GM23248 (cell line): ENCODE results near the gene TULP3. TPM values are rescaled to one million over a fixed set of nuclear protein-coding genes. Genes with fewer than 3 reads are reported as not detected.
A peak's percentile ranks its signal among the peaks of the same experiment; 100 is the strongest.

Experiments used
- DNase-seq: peaks from one replicate; pipeline ENCODE4 v3.0.0-alpha.2; 2015
- H2AFZ ChIP-seq: fragments of 200-600 bp; sonication (generic); 2 replicates; pipeline ENCODE4 v1.6.1; 2016; ENCODE audit warnings: antibody characterized with exemption
- H3F3A ChIP-seq: fragments of 200-600 bp; sonication (generic); 2 replicates; pipeline ENCODE4 v1.6.1; 2016; ENCODE audit warnings: mild to moderate bottlenecking, antibody characterized with exemption, mixed run types; ENCODE audit not compliant: insufficient read depth
- H3K27ac ChIP-seq: fragments of 200-600 bp; sonication (generic); 2 replicates; pipeline ENCODE4 v1.5.1; 2016; ENCODE audit warnings: mild to moderate bottlenecking
- H3K27me3 ChIP-seq: fragments of 200-600 bp; sonication (generic); replicated peaks from 2 replicates; pipeline ENCODE4 v1.6.1; 2016; ENCODE audit warnings: mild to moderate bottlenecking; ENCODE audit not compliant: insufficient read depth
- H3K36me3 ChIP-seq: fragments of 200-600 bp; sonication (generic); 2 replicates; pipeline ENCODE4 v1.6.1; 2016; ENCODE audit warnings: low read depth, mild to moderate bottlenecking
- H3K4me1 ChIP-seq: fragments of 200-600 bp; sonication (generic); 2 replicates; pipeline ENCODE4 v1.6.1; 2016; ENCODE audit warnings: mild to moderate bottlenecking; ENCODE audit not compliant: insufficient read depth
- H3K4me2 ChIP-seq: fragments of 200-600 bp; sonication (generic); one replicate; pipeline ENCODE4 v1.6.1; 2016; ENCODE audit warnings: mild to moderate bottlenecking; ENCODE audit not compliant: unreplicated experiment
- H3K4me3 ChIP-seq: fragments of 200-600 bp; sonication (generic); 2 replicates; pipeline ENCODE4 v1.5.1; 2016; ENCODE audit warnings: mild to moderate bottlenecking
- H3K79me2 ChIP-seq: fragments of 200-600 bp; sonication (generic); 2 replicates; pipeline ENCODE4 v1.6.1; 2016; ENCODE audit warnings: mild to moderate bottlenecking; ENCODE audit not compliant: insufficient read depth
- H3K9ac ChIP-seq: fragments of 200-600 bp; sonication (generic); 2 replicates; pipeline ENCODE4 v1.6.1; 2016; ENCODE audit warnings: mild to moderate bottlenecking
- H3K9me2 ChIP-seq: fragments of 200-600 bp; sonication (generic); 2 replicates; pipeline ENCODE4 v1.6.1; 2016; ENCODE audit warnings: mixed run types, mild to moderate bottlenecking, moderate library complexity; ENCODE audit not compliant: insufficient read depth
- H3K9me3 ChIP-seq: fragments of 200-600 bp; sonication (generic); one replicate; pipeline ENCODE4 v1.6.1; 2017; ENCODE audit warnings: low read depth
- H4K20me1 ChIP-seq: fragments of 200-600 bp; sonication (generic); 2 replicates; pipeline ENCODE4 v1.6.0; 2016; ENCODE audit not compliant: insufficient read depth
- EZH2 ChIP-seq: fragments of 200-600 bp; sonication (generic); IDR thresholded peaks from 2 replicates; pipeline ENCODE4 v1.6.1; 2018; ENCODE audit warnings: antibody characterized with exemption, mild to moderate bottlenecking; ENCODE audit not compliant: insufficient read depth, poor library complexity, severe bottlenecking
- EZH2phosphoT487 ChIP-seq: fragments of 200-600 bp; sonication (generic); IDR thresholded peaks from 2 replicates; pipeline ENCODE4 v1.6.1; 2018; ENCODE audit warnings: antibody characterized with exemption, moderate library complexity, mild to moderate bottlenecking, low read depth; ENCODE audit not compliant: insufficient read depth
- WGBS, 2 experiments: methylation state at CpG; one replicate each; pipeline ENCODE4 v1.1.6; 2015 to 2017; ENCODE audit warnings: low lambda C conversion rate in 2 of 2, low coverage in 1 of 2; ENCODE audit errors: missing lambda C conversion rate in 2 of 2; 5-methylcytosine and 5-hydroxymethylcytosine counted together
- in situ Hi-C: fragments of 300-500 bp; cut with MboI; formaldehyde crosslinking; loops from 2 replicates; pipeline ENCODE4 v1.15.0; 2020
- polyA plus RNA-seq: library from polyadenylated mRNA; unstranded; fragments of >200 nt; fragmentation: Nextera tagmentation; extraction: Ambion mirVana; gene quantifications from 2 replicates; pipeline ENCODE4 v1.2.1, GENCODE V29; 2016
- total RNA-seq: library from RNA; depleted of rRNA; stranded (reverse); fragments of >200 nt; shearing (Covaris generic); gene quantifications from 2 replicates; pipeline ENCODE4 v1.2.3, GENCODE V29; 2014

TULP3 gene
- total and polyA plus RNA-seq, 2 experiments from 2014 or later, result 42.6 to 47.0 TPM

- Histone ChIP-seq H3K27ac (no peak overlapping the region), H3K9ac (no peak overlapping the region), H3K27me3 (no peaks in the 10 kb centered on the region), H3K9me3 (no peaks in the 10 kb centered on the region), H3F3A (peaks cover 4% of the 10 kb centered on the region; the same call in 1 of the 2 replicates), H3K36me3 (peaks cover 30% of the 10 kb centered on the region), H2AFZ (no peak overlapping the region), H3K79me2 (peaks cover 78% of the 10 kb centered on the region), H3K9me2 (no peaks in the 10 kb centered on the region), H4K20me1 (no peaks in the 10 kb centered on the region; the same call in 1 of the 2 replicates), H3K4me3 (no peak overlapping the region), H3K4me2 (no peak overlapping the region), H3K4me1 (no peaks in the 10 kb centered on the region)
- no peak for DNase-seq
- 98 to 100% methylated on average over 3 of the region's 3 CpGs for WGBS, 2 experiments
- TF ChIP-seq EZH2phosphoT487, result no peak
- no peak for TF ChIP-seq EZH2
- in situ Hi-C loops, result no loop called here
Observed at GRCh38 chr12:2912216-2912575, 21.5 kb downstream of the TULP3 start.

- no peaks in the 10 kb centered on the region for H3K9me2 ChIP-seq
- H3K27ac ChIP-seq, result no peak overlapping the region
- H3K9me3 ChIP-seq, result no peaks in the 10 kb centered on the region
- no peak overlapping the region for H3K9ac ChIP-seq
- peaks cover 15% of the 10 kb centered on the region for H3F3A ChIP-seq
- peaks cover 57% of the 10 kb centered on the region for H3K79me2 ChIP-seq
- 96 to 100% methylated on average over 2 of the region's 2 CpGs for WGBS, 2 experiments
- no peak for DNase-seq
- no peaks in the 10 kb centered on the region for H3K27me3 ChIP-seq
- no peak overlapping the region for H3K4me3 ChIP-seq
- H4K20me1 ChIP-seq, result no peaks in the 10 kb centered on the region
- H2AFZ ChIP-seq, result no peak overlapping the region
- in situ Hi-C loops, result no loop called here
- no peak for TF ChIP-seq EZH2phosphoT487
- TF ChIP-seq EZH2, result no peak
- H3K4me1 ChIP-seq, result peaks cover 7% of the 10 kb centered on the region
- H3K36me3 ChIP-seq, result peaks cover 52% of the 10 kb centered on the region
- no peak overlapping the region for H3K4me2 ChIP-seq
Observed at GRCh38 chr12:2919249-2919648, 28.6 kb downstream of the TULP3 start.

DNA sequence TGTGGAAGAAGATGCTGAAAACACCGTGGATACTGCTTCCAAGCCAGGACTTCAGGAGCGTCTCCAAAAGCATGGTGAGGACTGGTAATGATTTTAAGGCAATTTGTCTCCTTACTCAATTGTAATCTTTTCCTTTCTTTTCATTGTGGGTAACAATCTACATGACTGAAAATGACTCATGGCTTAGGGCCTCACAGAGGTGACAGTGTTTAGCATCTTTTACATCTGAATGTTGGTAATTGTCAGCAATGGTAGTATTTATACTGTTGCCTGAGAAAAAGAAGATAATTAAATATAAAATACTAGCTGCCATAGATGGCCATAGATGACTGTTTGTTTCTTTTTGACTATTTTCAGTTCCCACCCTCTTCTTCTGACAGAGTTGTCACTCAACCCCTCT, 31.6 kb downstream of the TULP3 start:
- Histone ChIP-seq H3F3A (peaks cover 29% of the 10 kb centered on the region), H3K9ac (no peak overlapping the region), H3K4me3 (no peak overlapping the region), H3K9me3 (no peaks in the 10 kb centered on the region), H3K4me2 (no peak overlapping the region), H3K9me2 (no peaks in the 10 kb centered on the region), H3K4me1 (peaks cover 22% of the 10 kb centered on the region), H3K79me2 (peaks cover 37% of the 10 kb centered on the region), H3K36me3 (peaks cover 42% of the 10 kb centered on the region), H4K20me1 (no peaks in the 10 kb centered on the region), H3K27me3 (no peaks in the 10 kb centered on the region), H3K27ac (no peak overlapping the region), H2AFZ (no peak overlapping the region)
- in situ Hi-C loops, result no loop called here
- DNase-seq, result peak; percentile 54
- TF ChIP-seq EZH2phosphoT487 (no peak), EZH2 (no peak)
- WGBS, 2 experiments, result 46 to 58% methylated on average over 2 of the region's 2 CpGs

DNA sequence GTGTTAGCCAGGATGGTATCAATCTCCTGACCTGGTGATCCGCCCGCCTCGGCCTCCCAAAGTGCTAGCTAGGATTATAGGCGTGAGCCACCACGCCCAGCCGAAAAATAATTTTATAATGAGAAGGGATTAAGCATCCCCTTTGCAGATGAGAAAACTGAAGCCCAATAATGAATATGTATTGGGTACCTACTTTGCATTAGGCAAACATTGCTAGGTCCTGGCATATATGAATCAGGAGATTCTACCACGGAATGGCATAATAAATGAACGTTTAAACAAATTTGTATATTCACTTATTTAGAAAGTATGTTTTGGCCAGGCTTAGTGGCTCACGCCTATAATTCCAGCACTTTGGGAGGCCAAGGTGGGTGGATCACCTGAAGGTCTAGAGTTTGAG, 32.4 kb downstream of the TULP3 start:
- in situ Hi-C loops, result no loop called here
- Histone ChIP-seq H3K79me2 (peaks cover 39% of the 10 kb centered on the region), H3K4me2 (no peak overlapping the region), H3K27me3 (no peaks in the 10 kb centered on the region), H2AFZ (no peak overlapping the region), H3K4me1 (peaks cover 22% of the 10 kb centered on the region), H3K9me2 (no peaks in the 10 kb centered on the region), H3F3A (peaks cover 29% of the 10 kb centered on the region), H3K27ac (no peak overlapping the region), H3K4me3 (no peak overlapping the region), H4K20me1 (no peaks in the 10 kb centered on the region), H3K9ac (no peak overlapping the region), H3K36me3 (peaks cover 46% of the 10 kb centered on the region), H3K9me3 (no peaks in the 10 kb centered on the region)
- TF ChIP-seq EZH2phosphoT487 (no peak), EZH2 (no peak)
- no peak for DNase-seq
- 93 to 94% methylated on average over 9 of the region's 9 CpGs for WGBS, 2 experiments

DNA sequence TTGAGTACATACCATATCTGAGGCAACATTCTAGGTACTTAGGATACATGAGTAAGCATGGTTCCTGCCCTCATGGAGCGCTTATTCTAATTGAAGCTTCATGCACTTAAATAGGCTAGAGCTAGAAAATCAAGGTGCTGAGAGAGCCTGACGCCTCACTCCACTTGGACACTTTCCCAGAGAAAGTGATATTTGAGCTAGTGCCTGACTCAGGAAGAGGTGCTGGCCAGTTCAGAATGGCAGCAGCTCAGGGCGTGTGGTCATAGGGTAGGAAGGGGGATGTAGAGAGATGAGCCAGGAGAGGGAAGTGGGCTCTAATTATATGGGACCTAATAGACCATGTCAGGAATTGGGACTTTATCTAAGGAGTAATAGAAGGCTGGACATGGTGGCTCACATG, 33.3 kb downstream of the TULP3 start:
- Histone ChIP-seq H3K4me1 (peaks cover 22% of the 10 kb centered on the region), H3K27me3 (no peaks in the 10 kb centered on the region), H3K4me3 (no peak overlapping the region), H3K4me2 (no peak overlapping the region), H3F3A (peaks cover 29% of the 10 kb centered on the region), H3K9me3 (no peaks in the 10 kb centered on the region), H2AFZ (no peak overlapping the region), H3K27ac (no peak overlapping the region), H3K9me2 (no peaks in the 10 kb centered on the region), H4K20me1 (no peaks in the 10 kb centered on the region), H3K36me3 (peaks cover 48% of the 10 kb centered on the region), H3K79me2 (peaks cover 31% of the 10 kb centered on the region), H3K9ac (no peak overlapping the region)
- TF ChIP-seq EZH2, result no peak
- TF ChIP-seq EZH2phosphoT487, result no peak
- 80 to 87% methylated on average over 3 of the region's 3 CpGs for WGBS, 2 experiments
- peak; percentile 51 for DNase-seq
- in situ Hi-C loops, result no loop called here
